HG02571 (cell line): Measurements from ENCODE around the gene DTX1.

Source experiments
- ATAC-seq: cut with Tn5 transposase; IDR thresholded peaks from one replicate; pipeline ENCODE4 v1.9.1; 2021; ENCODE audit warnings: mild to moderate bottlenecking, moderate library complexity; ENCODE audit not compliant: unreplicated experiment

The DTX1 gene

DNA sequence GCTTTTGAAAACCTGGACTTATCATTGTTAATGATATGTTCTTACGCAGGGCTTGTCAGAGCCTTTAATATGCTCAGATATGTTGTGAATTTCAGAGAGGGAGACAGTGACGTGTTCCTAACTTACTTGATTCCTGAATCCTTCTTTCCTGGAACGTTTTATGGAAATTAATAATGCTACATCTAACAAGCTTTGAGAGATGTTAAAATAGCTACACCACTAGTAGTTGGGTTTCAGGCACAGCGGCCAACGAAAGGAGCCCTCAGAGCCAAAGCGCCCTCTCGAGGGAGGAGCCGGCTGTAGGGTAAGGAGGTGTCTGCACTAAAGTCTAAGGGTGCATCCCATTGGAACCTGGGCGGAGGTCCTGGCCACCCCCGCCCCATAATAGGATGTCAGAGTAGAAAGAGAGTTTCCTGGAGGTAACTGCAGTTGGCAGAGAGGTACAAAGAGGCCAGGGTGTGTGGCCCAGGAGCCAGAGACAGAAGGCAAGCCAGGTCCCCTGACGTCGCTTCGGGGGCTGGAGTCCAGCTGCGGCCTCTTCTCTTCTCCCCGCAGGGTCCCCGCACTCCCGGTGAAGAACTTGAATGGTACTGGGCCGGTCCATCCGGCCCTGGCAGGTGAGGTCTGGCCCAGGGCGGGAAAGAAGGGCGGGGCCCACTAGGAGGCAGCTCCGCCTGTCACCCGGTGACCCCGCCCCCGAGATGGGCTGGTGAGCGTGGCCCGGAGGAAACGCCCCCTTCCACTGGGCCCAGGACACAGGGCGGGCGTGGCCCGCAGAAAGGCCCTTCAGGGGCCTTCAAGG lies 36.3 kb downstream of the DTX1 start:
- ATAC-seq: no peak

DNA sequence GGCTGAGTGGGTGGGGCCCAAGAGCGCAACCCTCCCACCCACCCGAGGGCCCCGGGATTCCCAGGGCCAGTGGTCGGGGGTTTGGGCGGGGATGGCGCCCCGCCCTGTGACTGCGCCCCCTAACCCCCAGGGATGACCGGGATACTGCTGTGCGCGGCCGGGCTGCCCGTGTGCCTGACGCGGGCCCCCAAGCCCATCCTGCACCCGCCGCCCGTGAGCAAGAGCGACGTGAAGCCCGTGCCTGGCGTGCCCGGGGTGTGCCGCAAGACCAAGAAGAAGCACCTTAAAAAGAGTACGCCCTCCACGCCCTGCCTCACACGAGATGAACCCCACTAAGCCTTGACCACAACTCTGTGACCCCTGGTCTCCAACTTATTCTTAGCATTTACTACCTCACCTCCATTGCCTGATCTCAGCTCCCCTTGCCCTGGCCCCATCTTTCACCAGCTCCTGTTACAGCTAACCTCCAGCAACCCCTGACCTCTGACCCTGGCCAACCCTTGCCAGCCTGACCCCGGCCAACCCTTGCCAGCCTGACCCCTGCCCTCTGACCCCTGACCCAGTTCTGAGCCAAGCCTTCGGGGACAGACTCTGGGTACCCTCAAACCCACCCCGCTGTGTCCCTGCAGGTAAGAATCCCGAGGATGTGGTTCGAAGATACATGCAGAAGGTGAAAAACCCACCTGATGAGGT lies 37.0 kb downstream of the DTX1 start:
- ATAC-seq: no peak

DNA sequence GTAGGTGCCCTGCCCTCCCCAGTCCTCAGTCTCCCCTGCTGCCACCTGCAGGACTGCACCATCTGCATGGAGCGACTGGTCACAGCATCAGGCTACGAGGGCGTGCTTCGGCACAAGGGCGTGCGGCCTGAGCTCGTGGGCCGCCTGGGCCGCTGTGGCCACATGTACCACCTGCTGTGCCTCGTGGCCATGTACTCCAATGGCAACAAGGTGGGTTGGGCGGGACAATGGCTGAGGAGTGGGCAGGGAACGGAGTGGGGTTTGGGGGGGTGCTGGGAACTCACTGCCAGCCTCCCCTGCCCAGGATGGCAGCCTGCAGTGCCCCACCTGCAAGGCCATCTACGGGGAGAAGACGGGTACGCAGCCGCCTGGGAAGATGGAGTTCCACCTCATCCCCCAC lies 38.2 kb downstream of the DTX1 start:
- no peak for ATAC-seq

- ATAC-seq: no peak
These were observed 38.9 kb downstream of the DTX1 start for GRCh38 chr12:113095405-113095804.

DNA sequence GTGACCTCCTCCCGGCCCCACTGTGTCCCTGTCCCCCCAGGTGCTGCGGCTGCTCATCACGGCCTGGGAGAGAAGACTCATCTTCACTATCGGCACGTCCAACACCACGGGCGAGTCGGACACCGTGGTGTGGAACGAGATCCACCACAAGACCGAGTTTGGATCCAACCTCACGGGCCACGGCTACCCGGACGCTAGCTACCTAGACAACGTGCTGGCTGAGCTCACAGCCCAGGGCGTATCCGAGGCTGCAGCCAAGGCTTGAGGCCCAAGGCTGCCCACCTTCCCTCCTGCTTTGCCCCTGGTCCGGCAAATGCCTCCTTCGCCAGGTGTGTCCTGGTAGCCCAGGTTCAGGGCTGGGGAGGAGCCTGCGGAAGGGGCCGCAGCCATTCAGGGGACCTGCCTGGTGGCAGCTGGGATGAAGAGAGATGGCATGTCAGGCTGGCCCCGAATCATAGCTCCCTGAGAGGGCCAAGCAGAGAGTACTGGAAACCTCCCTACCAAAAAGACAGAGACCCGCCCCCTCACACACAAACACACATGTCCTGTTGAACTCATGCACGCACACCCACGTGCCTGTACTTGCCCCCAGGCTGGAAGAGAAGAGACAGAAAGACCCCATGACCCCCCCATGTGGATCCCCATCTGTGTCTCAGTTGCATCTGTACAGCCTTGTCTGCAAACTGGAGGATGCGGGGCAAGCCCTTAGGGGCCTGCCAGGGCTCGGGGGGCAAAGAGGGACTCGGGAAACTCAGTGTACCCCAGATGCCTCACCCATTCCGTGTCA lies 40.3 kb downstream of the DTX1 start:
- ATAC-seq: no peak

DNA sequence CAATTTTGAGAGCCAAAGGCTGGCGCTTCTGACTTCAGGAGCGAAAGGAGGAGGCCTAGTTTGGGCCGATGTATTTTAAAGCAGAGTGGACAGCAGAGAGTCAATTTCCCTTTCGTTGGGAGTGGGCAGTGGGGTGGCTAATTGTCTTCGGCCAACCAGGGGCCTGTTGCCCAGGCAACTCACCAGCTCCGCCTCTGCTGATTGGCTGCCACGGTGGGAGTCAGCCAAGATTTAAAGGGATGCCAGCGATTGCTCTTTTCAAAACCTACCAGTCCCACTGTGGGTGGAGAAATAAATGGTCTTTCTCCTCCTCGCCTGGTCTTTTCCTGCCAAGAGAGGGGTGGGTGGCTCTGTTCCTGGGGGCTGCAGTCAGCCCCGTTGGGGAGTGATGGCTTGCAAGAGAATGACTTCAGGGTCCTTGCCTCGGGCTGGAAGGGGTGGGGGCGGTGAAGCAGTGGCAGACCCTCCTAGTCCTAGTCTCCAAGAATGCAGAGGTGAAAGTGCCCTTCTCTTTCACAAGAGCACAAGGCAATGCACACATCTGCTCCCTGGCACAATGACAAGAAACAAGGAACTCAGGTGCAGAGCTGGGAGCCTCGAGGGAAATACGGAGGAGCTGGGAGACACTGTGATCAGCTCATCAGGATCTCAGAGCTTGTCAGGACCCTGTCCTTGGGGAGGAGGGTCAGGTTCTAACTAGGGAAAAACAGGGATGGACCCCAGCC lies 41.3 kb downstream of the DTX1 start:
- no peak for ATAC-seq

- no peak for ATAC-seq
These were observed 42.0 kb downstream of the DTX1 start for GRCh38 chr12:113098441-113099028.

GRCh38 chr12:113099364-113099763 lies 42.8 kb downstream of the DTX1 start:
- ATAC-seq: no peak

DNA sequence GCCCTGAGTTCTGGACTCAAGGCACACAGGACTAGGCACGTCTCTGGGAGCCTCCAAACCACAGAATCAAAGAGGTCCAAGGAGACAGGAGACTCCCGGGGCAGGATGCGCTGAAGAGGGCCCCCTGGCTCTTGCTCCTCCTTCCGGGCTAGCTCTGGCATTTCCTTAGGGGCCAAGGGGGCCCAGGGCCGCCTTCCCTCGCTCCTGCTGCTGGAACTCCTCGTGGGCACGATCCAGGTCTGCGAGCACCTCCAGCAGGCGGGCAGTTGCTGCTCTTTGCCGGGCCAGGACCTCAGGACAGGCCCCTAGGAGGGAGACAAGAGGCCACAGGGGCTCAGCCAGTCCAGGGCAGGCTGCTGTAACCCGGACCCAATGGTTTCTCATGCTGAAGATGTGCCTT lies 43.2 kb downstream of the DTX1 start:
- ATAC-seq: no peak

- ATAC-seq: no peak
These were observed 45.2 kb downstream of the DTX1 start for GRCh38 chr12:113101751-113102150.

GRCh38 chr12:113102811-113103210 lies 46.3 kb downstream of the DTX1 start:
- no peak for ATAC-seq

DNA sequence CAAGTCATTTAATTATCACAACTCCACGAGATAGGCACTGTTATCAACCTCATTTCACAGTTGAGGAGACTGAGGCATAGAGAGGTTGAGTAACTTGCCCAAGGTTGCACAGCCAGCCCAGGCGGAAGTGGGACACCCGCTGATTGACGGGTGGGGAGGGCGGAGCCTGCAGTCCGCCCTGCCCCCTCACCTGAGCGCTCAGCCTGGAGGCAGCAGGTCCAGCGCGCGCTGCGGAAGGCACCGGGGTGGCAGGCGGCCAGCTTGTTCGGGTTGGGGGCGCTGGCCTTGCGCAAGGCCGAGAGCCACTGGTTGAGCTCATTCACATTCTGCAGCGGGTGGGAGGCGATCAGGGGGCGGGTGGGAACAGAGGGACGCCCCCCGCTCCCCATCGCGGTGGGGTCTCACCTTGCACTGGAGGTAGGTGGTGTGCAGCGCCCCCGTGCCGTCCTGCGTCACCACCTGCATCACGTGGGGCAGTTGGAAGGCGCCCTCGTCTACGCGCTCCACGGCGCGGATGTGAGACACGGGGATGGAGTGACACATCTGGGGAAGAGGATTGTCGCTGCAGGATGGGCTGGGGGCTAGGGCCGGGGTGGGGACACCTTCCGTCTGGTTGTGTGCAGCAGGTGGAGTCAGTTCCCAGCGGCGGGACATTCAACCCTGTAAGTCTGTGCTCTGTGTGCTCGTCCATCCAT lies 47.4 kb downstream of the DTX1 start:
- ATAC-seq: no peak

DNA sequence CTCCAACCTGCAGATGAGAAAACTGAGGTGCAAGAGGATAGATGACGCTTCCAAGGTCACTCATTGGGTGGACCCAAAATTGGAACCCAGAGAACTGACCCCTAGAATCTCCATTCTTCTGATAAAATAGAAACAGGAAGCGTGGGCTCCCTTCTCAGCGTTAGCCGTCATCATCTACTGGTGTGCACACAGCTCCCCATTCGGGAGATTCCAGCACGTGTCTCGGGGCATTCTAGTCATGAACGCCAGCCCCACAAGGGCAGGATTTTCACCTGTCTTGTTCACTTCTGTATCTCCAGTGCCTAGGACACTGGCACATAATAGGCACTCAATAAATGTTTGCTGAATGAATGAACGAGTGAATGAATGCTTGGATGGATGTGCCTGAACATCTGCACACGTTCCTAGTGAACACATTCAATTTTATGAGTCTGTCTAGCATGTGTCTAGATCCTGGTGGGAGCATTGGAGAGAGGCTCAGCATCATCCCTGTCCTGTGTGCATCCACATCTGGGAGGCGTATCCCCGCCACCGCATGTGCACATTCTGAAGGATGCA lies 48.5 kb downstream of the DTX1 start:
- ATAC-seq: no peak

GRCh38 chr12:113105606-113106271 lies 49.2 kb downstream of the DTX1 start:
- no peak for ATAC-seq

GRCh38 chr12:113106361-113106760 lies 49.8 kb downstream of the DTX1 start:
- no peak for ATAC-seq

GRCh38 chr12:113108308-113108707 lies 51.8 kb downstream of the DTX1 start:
- ATAC-seq: no peak

- no peak for ATAC-seq
These were observed 52.8 kb downstream of the DTX1 start for GRCh38 chr12:113109360-113109759.

GRCh38 chr12:113109872-113110599 lies 53.5 kb downstream of the DTX1 start:
- no peak for ATAC-seq

DNA sequence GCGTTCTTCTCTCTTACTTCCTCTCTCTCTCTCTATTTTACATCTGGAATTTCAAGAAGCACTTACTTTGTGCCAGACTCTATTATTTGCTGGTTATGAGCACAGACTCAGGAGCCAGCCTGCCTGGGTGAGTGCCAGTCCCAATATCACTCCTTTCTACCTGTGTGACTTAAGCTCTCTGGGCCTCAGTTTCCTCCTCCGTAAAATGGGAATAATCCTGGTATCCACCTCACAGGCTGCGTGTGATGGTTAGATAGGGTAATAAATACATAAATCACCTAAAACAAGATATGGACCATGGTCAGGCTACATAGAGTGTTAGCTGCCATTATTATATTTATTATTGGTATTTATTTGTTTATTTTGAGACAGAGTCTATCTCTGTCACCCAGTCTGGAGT lies 54.7 kb downstream of the DTX1 start:
- no peak for ATAC-seq
